ENCODE measurements around the gene PHC2. TPM values are rescaled to one million over a fixed set of nuclear protein-coding genes. Genes with fewer than 3 reads are reported as not detected.

PHC2 gene
- total RNA-seq, 2 experiments from 2014 or later: 37.7 to 39.5 TPM

DNA sequence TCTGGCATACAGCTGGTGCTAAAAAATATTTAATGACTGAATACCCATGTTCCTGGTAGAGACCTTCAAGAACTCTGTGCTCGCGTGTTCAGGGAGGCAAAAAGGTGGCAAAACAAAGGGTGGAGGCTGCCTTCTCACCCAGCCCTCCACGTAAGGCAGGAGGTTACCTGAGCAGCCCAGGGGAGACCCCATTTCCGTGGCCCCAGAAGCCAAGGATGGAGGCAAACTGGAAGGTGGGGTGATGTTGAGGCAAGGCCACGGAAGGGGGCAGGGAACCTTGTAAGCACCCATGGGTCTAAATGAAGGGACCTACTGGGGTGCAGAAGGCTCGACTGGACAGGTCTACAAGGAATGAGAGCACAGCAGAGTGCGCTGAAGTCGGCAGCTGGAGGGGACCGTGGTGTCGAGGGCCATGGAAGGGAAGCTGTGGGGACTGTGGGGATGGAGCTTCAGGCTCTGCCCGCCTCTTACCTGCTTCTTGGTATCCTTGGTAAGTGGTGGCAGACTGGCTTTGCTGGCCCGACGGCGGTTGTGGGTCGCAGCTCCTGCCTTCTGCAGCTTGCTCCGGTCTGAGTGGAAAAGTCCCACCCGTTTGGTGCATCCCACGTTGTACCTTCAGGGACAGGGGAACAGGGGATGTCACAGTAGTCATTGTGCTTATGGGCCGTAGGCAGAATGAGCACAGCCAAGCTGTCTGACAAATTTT is 101.1 kb downstream of the PHC2 start:
- H3K36me3 ChIP-seq (ENCODE audit: insufficient read depth, low read length): peaks cover 93% of the 10 kb centered on the region
- no peaks in the 10 kb centered on the region for H3K9me3 Mint-ChIP-seq
- no peak overlapping the region for H3K27ac ChIP-seq (ENCODE audit: low read depth in 1 of 2, low read length in 2 of 2)
- POLR2A ChIA-PET: no interaction called here
- H3K36me3 Mint-ChIP-seq (ENCODE audit: low read depth): peaks cover 96% of the 10 kb centered on the region
- CTCF ChIA-PET: interaction anchor here (0.6 kb wide), 1 partner anchor 16 kb away, joined by 3 read pairs; no protein-coding TSS in a partner anchor
- no peaks in the 10 kb centered on the region for H3K27me3 Mint-ChIP-seq
- no peak overlapping the region for H3K4me3 ChIP-seq (ENCODE audit: low read length)
- ATAC-seq (ENCODE audit: poor library complexity) (no peak), DNase-seq (no peak)
- intact Hi-C loops (cut with DNase I, micrococcal nuclease): no loop called here
- no peak overlapping the region for H3K27ac Mint-ChIP-seq
- TF ChIP-seq CTCF (IDR thresholded peaks at IDR 0.05): no peak
- no peak overlapping the region for H3K4me3 Mint-ChIP-seq
- H3K27me3 ChIP-seq (ENCODE audit: control insufficient read depth in 1 of 2, insufficient read depth in 2 of 2, low read length in 2 of 2): no peaks in the 10 kb centered on the region
- peaks cover 5% of the 10 kb centered on the region for H3K4me1 Mint-ChIP-seq (ENCODE audit: low read depth)
- no peaks in the 10 kb centered on the region for H3K4me1 ChIP-seq (ENCODE audit: insufficient read depth, low read length)
- no peaks in the 10 kb centered on the region for H3K9me3 ChIP-seq (ENCODE audit: control insufficient read depth in 1 of 2, insufficient read depth in 1 of 2, low read length in 2 of 2)

DNA sequence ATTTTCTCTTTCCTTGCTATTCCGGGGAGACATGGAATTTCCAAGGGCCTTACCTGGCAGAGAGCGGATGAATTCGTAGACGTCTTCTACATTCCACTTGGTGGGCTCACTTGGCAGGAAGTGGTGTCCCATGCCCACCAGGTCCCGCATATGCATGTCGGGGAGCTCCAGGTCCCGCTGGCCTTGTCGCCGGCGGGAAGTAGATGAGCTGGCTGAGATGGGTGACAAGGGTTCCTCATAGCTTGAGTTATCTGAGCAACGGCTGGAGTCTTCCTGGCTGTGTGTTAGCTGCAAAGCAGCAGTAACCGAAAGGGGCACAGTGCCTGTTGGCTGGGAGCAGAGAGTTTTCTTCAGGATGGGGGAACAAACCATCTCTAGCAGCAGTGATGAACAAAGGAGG is 102.1 kb downstream of the PHC2 start:
- H3K27me3 Mint-ChIP-seq: no peaks in the 10 kb centered on the region
- CTCF ChIA-PET: no interaction called here

GRCh38 chr1:33327587-33328325 is 103.1 kb downstream of the PHC2 start:
- no peak overlapping the region for H3K4me3 Mint-ChIP-seq

More for the DNA sequence above, 102.1 kb downstream of the PHC2 start:
- no peak overlapping the region for H3K27ac Mint-ChIP-seq
- intact Hi-C loops (cut with DNase I, micrococcal nuclease): no loop called here
- Histone ChIP-seq H3K4me3 (ENCODE audit: low read length) (no peak overlapping the region), H3K36me3 (ENCODE audit: insufficient read depth, low read length) (peaks cover 98% of the 10 kb centered on the region), H3K27me3 (ENCODE audit: control insufficient read depth in 1 of 2, insufficient read depth in 2 of 2, low read length in 2 of 2) (no peaks in the 10 kb centered on the region), H3K27ac (ENCODE audit: low read depth in 1 of 2, low read length in 2 of 2) (no peak overlapping the region), H3K4me1 (ENCODE audit: insufficient read depth, low read length) (no peaks in the 10 kb centered on the region), H3K9me3 (ENCODE audit: control insufficient read depth in 1 of 2, insufficient read depth in 1 of 2, low read length in 2 of 2) (no peaks in the 10 kb centered on the region)
- DNase-seq: no peak
- no peak for TF ChIP-seq CTCF (IDR thresholded peaks at IDR 0.05)
- ATAC-seq (ENCODE audit: poor library complexity): no peak
- H3K4me3 Mint-ChIP-seq: no peak overlapping the region
- POLR2A ChIA-PET: no interaction called here
- H3K36me3 Mint-ChIP-seq (ENCODE audit: low read depth): peaks cover 98% of the 10 kb centered on the region
- no peaks in the 10 kb centered on the region for H3K9me3 Mint-ChIP-seq
- no peaks in the 10 kb centered on the region for H3K4me1 Mint-ChIP-seq (ENCODE audit: low read depth)

More at GRCh38 chr1:33327587-33328325, 103.1 kb downstream of the PHC2 start:
- peaks cover 98% of the 10 kb centered on the region for H3K36me3 Mint-ChIP-seq (ENCODE audit: low read depth)
- no peak overlapping the region for H3K27ac ChIP-seq (ENCODE audit: low read depth in 1 of 2, low read length in 2 of 2)
- H3K36me3 ChIP-seq (ENCODE audit: insufficient read depth, low read length): peaks cover 97% of the 10 kb centered on the region
- no peaks in the 10 kb centered on the region for H3K9me3 ChIP-seq (ENCODE audit: control insufficient read depth in 1 of 2, insufficient read depth in 1 of 2, low read length in 2 of 2)
- no peak for ATAC-seq (ENCODE audit: poor library complexity)
- ChIA-PET POLR2A (no interaction called here), CTCF (no interaction called here)
- no peak overlapping the region for H3K4me3 ChIP-seq (ENCODE audit: low read length)
- H3K27me3 ChIP-seq (ENCODE audit: control insufficient read depth in 1 of 2, insufficient read depth in 2 of 2, low read length in 2 of 2): no peaks in the 10 kb centered on the region
- H3K4me1 ChIP-seq (ENCODE audit: insufficient read depth, low read length): no peaks in the 10 kb centered on the region
- no peaks in the 10 kb centered on the region for H3K9me3 Mint-ChIP-seq
- H3K4me1 Mint-ChIP-seq (ENCODE audit: low read depth): no peaks in the 10 kb centered on the region
- no peak for DNase-seq
- H3K27me3 Mint-ChIP-seq: no peaks in the 10 kb centered on the region
- no peak for TF ChIP-seq CTCF (IDR thresholded peaks at IDR 0.05)
- no peak overlapping the region for H3K27ac Mint-ChIP-seq
- intact Hi-C loops (cut with DNase I, micrococcal nuclease): no loop called here

Measured in CD4-positive, alpha-beta T cell (primary cell).